NCI-H524 (cell line): Measurements from ENCODE around the gene ZCCHC2.

ENCODE experiments used
- DNase-seq, 2 experiments: peaks; one replicate each; lab custom pipeline; 2025; lab: John Stamatoyannopoulos, UW

ZCCHC2 gene

GRCh38 chr18:62609764-62610163 is 86.9 kb downstream of the ZCCHC2 start:
- DNase-seq, result no peak

GRCh38 chr18:62610351-62610700 is 87.5 kb downstream of the ZCCHC2 start:
- no peak for DNase-seq

GRCh38 chr18:62610701-62611411 is 88.0 kb downstream of the ZCCHC2 start:
- DNase-seq, result peak; percentile 27 to 64

- DNase-seq, result no peak
Measured at GRCh38 chr18:62611453-62612288, 88.8 kb downstream of the ZCCHC2 start.

GRCh38 chr18:62612289-62612645 is 89.4 kb downstream of the ZCCHC2 start:
- no peak for DNase-seq

- no peak for DNase-seq
Measured at GRCh38 chr18:62612776-62613175, 90.0 kb downstream of the ZCCHC2 start.

- no peak for DNase-seq
Measured at GRCh38 chr18:62614494-62614893, 91.7 kb downstream of the ZCCHC2 start.

- DNase-seq, result no peak
Measured at GRCh38 chr18:62616331-62616805, 93.5 kb downstream of the ZCCHC2 start.

- no peak for DNase-seq
Measured at GRCh38 chr18:62617793-62618591, 95.2 kb downstream of the ZCCHC2 start.

- DNase-seq, result no peak
Measured at GRCh38 chr18:62618735-62619134, 95.9 kb downstream of the ZCCHC2 start.

- no peak for DNase-seq
Measured at GRCh38 chr18:62621546-62621945, 98.7 kb downstream of the ZCCHC2 start.

GRCh38 chr18:62625019-62625418 is 102.2 kb downstream of the ZCCHC2 start:
- no peak for DNase-seq
